ENCODE data around the gene PACS2. TPM values are rescaled to one million over a fixed set of nuclear protein-coding genes. Genes with fewer than 3 reads are reported as not detected.

Gene PACS2
- total RNA-seq, 1 experiment from 2014 or later: 27.3 TPM

DNA sequence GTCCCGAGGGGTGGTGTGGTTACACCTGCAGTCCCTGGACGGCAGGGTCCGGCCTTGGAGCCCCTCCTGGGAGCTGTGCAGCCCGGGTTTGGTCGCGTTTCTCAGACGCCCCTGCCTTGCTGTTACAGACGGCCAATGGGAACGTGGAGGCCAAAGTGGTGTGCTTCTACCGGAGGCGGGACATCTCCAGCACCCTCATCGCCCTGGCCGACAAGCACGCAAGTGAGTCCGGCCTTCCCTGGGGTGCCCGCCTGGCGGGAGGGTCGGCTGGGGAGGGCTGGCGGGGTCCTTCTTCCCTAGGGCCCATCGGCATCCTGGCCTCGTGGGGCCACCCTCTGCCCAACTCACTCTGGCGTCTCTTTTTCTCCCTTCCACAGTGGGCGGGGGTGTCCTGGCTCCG is 130.7 kb downstream of the PACS2 start:
- peaks cover 27% of the 10 kb centered on the region for H3K36me3 ChIP-seq
- H3K27me3 ChIP-seq (replicated peaks): no peaks in the 10 kb centered on the region
- H3K4me3 ChIP-seq: no peak overlapping the region
- no peaks in the 10 kb centered on the region for H3K9me3 ChIP-seq (replicated peaks)
- DNase-seq (ENCODE audit: low read depth in 1 of 2, low spot score in 2 of 2): no peak
- no peak overlapping the region for H3K27ac ChIP-seq
- no peaks in the 10 kb centered on the region for H3K4me1 ChIP-seq (replicated peaks)

DNA sequence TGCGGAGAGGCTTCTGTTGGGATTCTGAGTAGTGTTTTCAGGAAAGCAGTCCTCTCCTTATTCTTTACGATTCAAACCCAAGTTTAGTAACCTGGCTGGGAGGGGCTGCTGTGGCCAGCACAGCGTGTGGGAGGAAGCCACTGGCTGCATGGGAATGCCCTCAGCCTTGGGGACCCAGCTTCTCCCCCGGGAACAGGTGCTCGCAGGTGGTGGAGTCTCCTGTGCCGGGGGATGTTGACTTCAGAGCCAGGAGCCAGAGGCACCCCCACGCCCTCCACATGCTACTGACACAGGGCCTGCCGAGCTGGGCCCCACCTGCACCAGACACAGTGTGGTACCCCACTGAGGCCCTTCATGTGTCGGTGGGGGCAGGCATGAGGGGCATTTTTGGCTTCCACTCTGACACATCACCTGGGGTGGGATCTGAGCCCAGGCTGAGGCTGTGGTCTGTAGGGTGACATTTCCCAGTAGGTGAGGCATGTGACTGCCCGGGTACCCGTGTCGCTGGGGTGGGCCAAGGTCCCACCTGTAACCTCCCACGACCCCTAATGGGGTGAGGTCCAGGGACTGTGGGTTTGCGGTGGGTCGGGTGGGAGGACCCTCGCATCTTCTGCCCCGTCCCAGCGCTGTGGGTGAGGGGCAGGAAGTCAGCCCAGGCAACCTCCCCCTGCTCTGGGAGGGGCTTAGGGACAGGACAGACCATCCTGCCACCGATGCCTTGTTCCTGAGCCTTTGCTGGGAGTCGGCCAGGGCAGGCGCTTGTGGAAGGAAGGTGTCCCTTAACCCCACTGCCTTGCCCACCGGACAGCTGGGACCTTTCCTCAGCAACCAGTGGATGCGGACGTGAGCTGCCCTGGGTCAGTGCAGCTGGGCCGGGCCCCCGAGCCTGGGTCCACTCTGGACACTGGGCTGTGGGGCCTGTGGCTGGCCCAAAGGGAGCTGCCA is 131.6 kb downstream of the PACS2 start:
- Histone ChIP-seq H3K4me3 (no peak overlapping the region), H3K36me3 (peaks cover 34% of the 10 kb centered on the region), H3K27me3 (replicated peaks) (no peaks in the 10 kb centered on the region), H3K27ac (no peak overlapping the region), H3K9me3 (replicated peaks) (no peaks in the 10 kb centered on the region), H3K4me1 (replicated peaks) (no peaks in the 10 kb centered on the region)
- DNase-seq (ENCODE audit: low read depth in 1 of 2, low spot score in 2 of 2): no peak

DNA sequence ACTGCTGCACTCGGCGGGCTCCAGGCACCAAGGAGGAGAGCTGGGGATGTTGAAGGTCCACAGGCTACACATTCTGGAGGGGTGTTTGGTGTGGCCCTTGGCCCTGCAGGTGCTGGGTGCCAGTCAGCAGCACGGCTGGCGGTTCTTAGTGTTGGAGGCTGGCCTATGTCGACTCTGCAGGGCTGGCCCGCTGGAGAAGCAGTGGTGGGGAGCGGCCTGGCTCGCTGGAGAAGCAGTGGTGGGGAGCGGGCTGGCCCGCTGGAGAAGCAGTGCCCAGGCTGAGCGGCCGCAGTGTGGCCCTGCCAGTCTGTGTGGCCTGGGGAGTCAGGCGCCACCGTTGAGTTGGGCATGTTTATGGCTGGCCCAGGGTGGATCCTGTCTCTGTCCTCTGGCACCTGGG is 132.4 kb downstream of the PACS2 start:
- no peak for DNase-seq (ENCODE audit: low read depth in 1 of 2, low spot score in 2 of 2)
- H3K27me3 ChIP-seq (replicated peaks): no peaks in the 10 kb centered on the region
- H3K9me3 ChIP-seq (replicated peaks): no peaks in the 10 kb centered on the region
- peaks cover 36% of the 10 kb centered on the region for H3K36me3 ChIP-seq
- H3K4me3 ChIP-seq: no peak overlapping the region
- no peak overlapping the region for H3K27ac ChIP-seq
- no peaks in the 10 kb centered on the region for H3K4me1 ChIP-seq (replicated peaks)

Other genes starting within 250 kb of the PACS2 start
- gene GPR132, start 249.3 kb upstream of the PACS2 start, total RNA-seq (2014; rRNA removed; shearing (Covaris generic)): not detected in 2 replicates
- 125 and 160 TPM in 2 replicates for gene JAG2, start 146.0 kb upstream of the PACS2 start, total RNA-seq (2014; rRNA removed; shearing (Covaris generic))
- 31.8 and 41.3 TPM in 2 replicates for gene NUDT14, start 133.4 kb upstream of the PACS2 start, total RNA-seq (2014; rRNA removed; shearing (Covaris generic))
- gene BTBD6, start 66.2 kb upstream of the PACS2 start, total RNA-seq (2014; rRNA removed; shearing (Covaris generic)): 80.3 and 80.5 TPM in 2 replicates
- 29.9 and 35.8 TPM in 2 replicates for gene BRF1, start 13.7 kb upstream of the PACS2 start, total RNA-seq (2014; rRNA removed; shearing (Covaris generic))
- gene TEX22, start 83.8 kb downstream of the PACS2 start, total RNA-seq (2014; rRNA removed; shearing (Covaris generic)): 0.11 TPM in 1 of 2 replicates, not detected in the other
- gene MTA1, start 105.1 kb downstream of the PACS2 start, total RNA-seq (2014; rRNA removed; shearing (Covaris generic)): 29.0 and 52.4 TPM in 2 replicates
- 1.1 and 3.8 TPM in 2 replicates for gene CRIP2, start 160.1 kb downstream of the PACS2 start, total RNA-seq (2014; rRNA removed; shearing (Covaris generic))
- 0.39 TPM in 1 of 2 replicates, not detected in the other for gene CRIP1, start 172.1 kb downstream of the PACS2 start, total RNA-seq (2014; rRNA removed; shearing (Covaris generic))
- gene TEDC1, start 176.5 kb downstream of the PACS2 start, total RNA-seq (2014; rRNA removed; shearing (Covaris generic)): 22.1 and 38.8 TPM in 2 replicates
- gene TMEM121, start 211.8 kb downstream of the PACS2 start, total RNA-seq (2014; rRNA removed; shearing (Covaris generic)): 1.2 and 2.9 TPM in 2 replicates